Right lobe of liver (tissue), 6 donors: ENCODE results near the gene KCNQ4. TPM values are rescaled to one million over a fixed set of nuclear protein-coding genes. Genes with fewer than 3 reads are reported as not detected.

Experiments
- ATAC-seq, 4 donors: fragments of 200-7000 bp; cut with Tn5 transposase; one replicate each; pipeline ENCODE4 v1.9.1; 2020; ENCODE audit warnings: mild to moderate bottlenecking in 4 of 4, moderate library complexity in 4 of 4
- DNase-seq, 3 donors: peaks; one replicate each; pipeline ENCODE4 v3.0.0-alpha.2; 2020
- H3K27ac ChIP-seq, 3 donors: fragments of 200-600 bp; one replicate each; pipeline ENCODE4 v1.8.0; 2022
- H3K27me3 ChIP-seq, 2 donors: fragments of 200-600 bp; one replicate each; pipeline ENCODE4 v1.8.0; 2022
- H3K36me3 ChIP-seq, 4 donors: fragments of 200-600 bp; sonication (generic) in 1 of 4; one replicate each; pipeline versions ENCODE4 v1.5.1 to v1.8.0; 2017 to 2022; ENCODE audit warnings: control low read depth in 1 of 4
- H3K4me1 ChIP-seq, 4 donors: fragments of 200-600 bp; sonication (generic) in 1 of 4; one replicate each; pipeline versions ENCODE4 v1.5.1 to v1.8.0; 2017 to 2022; ENCODE audit warnings: control low read depth in 1 of 4
- H3K4me3 ChIP-seq, 3 donors: fragments of 200-600 bp; one replicate each; pipeline ENCODE4 v1.8.0; 2022
- H3K9me3 ChIP-seq, 4 donors: fragments of 200-600 bp; sonication (generic) in 1 of 4; one replicate each; pipeline versions ENCODE4 v1.5.1 to v1.8.0; 2017 to 2022; ENCODE audit warnings: control low read depth in 1 of 4
- POLR2A ChIP-seq: fragments of 450-650 bp; IDR thresholded peaks from one replicate; pipeline ENCODE4 v1.6.1; 2017; ENCODE audit warnings: antibody characterized with exemption, mild to moderate bottlenecking
- WGBS: methylation state at CpG from one replicate; pipeline ENCODE4 v1.1.6; 2018; ENCODE audit warnings: low coverage, low lambda C conversion rate; ENCODE audit not compliant: insufficient coverage; ENCODE audit errors: missing lambda C conversion rate; 5-methylcytosine and 5-hydroxymethylcytosine counted together
- intact Hi-C, 2 donors: fragments of 100-400 bp; cut with DNase I; formaldehyde crosslinking; loops; one replicate each; pipeline versions ENCODE4 v1.11.2 to v1.14.1; 2022
- total RNA-seq, 6 experiments: library from RNA; depleted of rRNA in 2 of 6; stranded (reverse); fragments of >200 nt in 2 of 6; fragmentation: NEBNext Ultra II Directional in 3 of 6; extraction: Animal tissue kit (Norgen Biotek cat#: 25700) in 3 of 6; gene quantifications; one replicate each; pipeline versions ENCODE4 v1.1.0 to v1.2.4, GENCODE V29; 2016 to 2023
- TF ChIP-seq, protein P1 (sequence below), 4 donors: fragments of 200-600 bp in 3 of 4; fragments of 450-650 bp in 1 of 4; IDR thresholded peaks; one replicate each; pipeline versions ENCODE4 v1.5.1 to v1.8.0; 2016 to 2022; ENCODE audit warnings: antibody characterized with exemption in 4 of 4, mild to moderate bottlenecking in 2 of 4
- donor health status: DM: no; HTN: yes; CAD: no.
- donor health status: DM: no; HTN: no; CAD: no.
- donor health status: DM: no; HTN: no; CAD: no.
- donor health status: DM: no; HTN: yes; CAD: no.
- donor health status: DM: no; HTN: yes; CAD: no.

KCNQ4 gene
- total RNA-seq, 6 experiments from 2014 or later = 0.12 to 0.23 (median 0.15) TPM

DNA sequence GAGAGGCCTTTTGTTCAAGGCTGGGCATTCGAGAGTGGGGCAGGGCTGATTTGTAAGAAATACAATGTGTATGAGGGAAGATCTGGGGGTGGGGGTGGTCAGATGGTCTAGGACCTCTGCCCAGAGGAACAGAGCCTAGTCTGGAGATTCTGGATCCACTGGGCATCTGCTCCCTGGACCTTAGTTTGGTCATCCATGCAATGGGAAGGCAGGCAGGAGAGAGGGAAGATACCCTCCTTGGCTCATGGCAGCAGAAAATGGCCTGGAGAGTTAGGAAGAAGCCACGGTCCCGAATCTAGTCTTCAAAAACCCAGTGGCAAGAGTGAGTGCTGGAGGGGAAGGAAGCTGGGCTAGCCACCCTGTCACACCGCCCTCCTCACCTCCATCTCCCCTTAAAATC is 39.8 kb downstream of the KCNQ4 start:
- peaks cover 0 to 14% (median 5%) of the 10 kb centered on the region in 4 donors for H3K4me1 ChIP-seq
- H3K4me3 ChIP-seq = no peak overlapping the region
- H3K27ac ChIP-seq = no peak overlapping the region
- no peak for TF ChIP-seq POLR2A
- TF ChIP-seq, protein P1, sequence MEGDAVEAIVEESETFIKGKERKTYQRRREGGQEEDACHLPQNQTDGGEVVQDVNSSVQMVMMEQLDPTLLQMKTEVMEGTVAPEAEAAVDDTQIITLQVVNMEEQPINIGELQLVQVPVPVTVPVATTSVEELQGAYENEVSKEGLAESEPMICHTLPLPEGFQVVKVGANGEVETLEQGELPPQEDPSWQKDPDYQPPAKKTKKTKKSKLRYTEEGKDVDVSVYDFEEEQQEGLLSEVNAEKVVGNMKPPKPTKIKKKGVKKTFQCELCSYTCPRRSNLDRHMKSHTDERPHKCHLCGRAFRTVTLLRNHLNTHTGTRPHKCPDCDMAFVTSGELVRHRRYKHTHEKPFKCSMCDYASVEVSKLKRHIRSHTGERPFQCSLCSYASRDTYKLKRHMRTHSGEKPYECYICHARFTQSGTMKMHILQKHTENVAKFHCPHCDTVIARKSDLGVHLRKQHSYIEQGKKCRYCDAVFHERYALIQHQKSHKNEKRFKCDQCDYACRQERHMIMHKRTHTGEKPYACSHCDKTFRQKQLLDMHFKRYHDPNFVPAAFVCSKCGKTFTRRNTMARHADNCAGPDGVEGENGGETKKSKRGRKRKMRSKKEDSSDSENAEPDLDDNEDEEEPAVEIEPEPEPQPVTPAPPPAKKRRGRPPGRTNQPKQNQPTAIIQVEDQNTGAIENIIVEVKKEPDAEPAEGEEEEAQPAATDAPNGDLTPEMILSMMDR (IDR thresholded peaks at IDR 0.05) = no peak
- 40% methylated on average over 1 of the region's 4 CpGs for WGBS
- intact Hi-C loops = no loop called here
- H3K27me3 ChIP-seq = no peaks in the 10 kb centered on the region
- no peaks in the 10 kb centered on the region for H3K9me3 ChIP-seq
- ATAC-seq (no peak), DNase-seq (no peak)
- H3K36me3 ChIP-seq = no peaks in the 10 kb centered on the region

DNA sequence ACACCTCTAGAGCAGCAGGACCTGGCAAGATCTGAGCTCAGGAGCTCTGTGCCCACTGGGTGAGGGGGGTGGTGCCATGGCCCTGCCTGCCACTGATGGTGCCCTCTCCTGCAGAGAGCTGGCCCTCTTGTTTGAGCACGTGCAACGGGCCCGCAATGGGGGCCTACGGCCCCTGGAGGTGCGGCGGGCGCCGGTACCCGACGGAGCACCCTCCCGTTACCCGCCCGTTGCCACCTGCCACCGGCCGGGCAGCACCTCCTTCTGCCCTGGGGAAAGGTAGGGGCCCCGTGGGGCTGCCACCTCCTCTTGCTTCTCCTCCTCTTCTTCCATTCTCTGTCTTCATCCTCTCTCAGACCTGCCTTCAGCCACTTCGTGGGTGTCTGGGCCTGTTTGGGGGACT is 40.4 kb downstream of the KCNQ4 start:
- ATAC-seq = no peak
- DNase-seq = no peak
- H3K9me3 ChIP-seq = no peaks in the 10 kb centered on the region
- H3K4me1 ChIP-seq = peaks cover 0 to 10% (median 5%) of the 10 kb centered on the region in 4 donors
- H3K27ac ChIP-seq = no peak overlapping the region
- no peak overlapping the region for H3K4me3 ChIP-seq
- TF ChIP-seq, protein P1 (IDR thresholded peaks at IDR 0.05) = no peak
- no peak for TF ChIP-seq POLR2A
- no peaks in the 10 kb centered on the region for H3K36me3 ChIP-seq
- intact Hi-C loops = no loop called here
- no peaks in the 10 kb centered on the region for H3K27me3 ChIP-seq
- WGBS = 40% methylated on average over 1 of the region's 17 CpGs

DNA sequence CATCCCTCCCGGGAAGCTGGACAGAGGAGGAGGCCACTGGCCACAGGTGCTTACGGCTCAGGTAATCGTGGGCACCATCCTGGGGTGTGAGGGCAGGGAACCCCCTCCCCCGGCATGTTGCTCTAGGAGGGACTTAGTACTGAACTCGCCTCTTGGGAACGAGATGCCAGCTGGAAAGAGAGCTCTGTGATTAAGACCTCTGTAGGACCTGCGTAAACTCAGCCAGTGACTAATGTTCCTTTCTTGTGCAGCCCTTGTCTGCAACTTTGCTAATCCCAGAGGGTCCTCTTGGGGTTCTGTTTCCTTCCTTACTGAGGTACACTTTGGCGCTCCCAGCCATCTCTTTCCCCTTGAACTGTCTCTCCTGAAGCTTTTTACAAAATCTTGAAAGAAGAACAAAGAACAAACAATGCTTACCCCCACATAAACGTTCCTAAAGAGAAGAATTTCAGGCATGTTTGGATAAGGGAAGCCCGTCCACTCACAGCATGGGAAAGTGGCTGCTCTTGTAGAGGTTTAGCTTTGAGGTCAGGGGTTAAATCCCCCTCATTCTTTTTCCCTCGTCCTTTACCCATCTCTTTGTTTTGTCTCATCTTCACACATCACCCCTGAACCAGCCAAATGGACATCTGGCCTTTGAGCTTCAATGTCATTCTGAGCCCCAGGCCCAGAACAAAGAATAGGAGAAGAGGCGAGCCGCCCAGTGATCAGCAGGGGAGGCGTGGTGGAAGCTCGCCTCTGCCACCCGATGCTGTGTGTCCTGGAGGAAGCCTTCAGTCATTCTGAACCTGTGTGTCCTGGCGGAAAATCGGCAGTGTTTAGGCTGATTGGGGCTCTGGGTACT is 41.2 kb downstream of the KCNQ4 start:
- intact Hi-C loops = no loop called here
- Histone ChIP-seq H3K4me3 (no peak overlapping the region), H3K27me3 (no peaks in the 10 kb centered on the region), H3K4me1 (peaks cover 0 to 8% (median 3%) of the 10 kb centered on the region in 4 donors), H3K27ac (no peak overlapping the region), H3K9me3 (no peaks in the 10 kb centered on the region), H3K36me3 (no peaks in the 10 kb centered on the region)
- DNase-seq (no peak), ATAC-seq (no peak)
- TF ChIP-seq, protein P1 (IDR thresholded peaks at IDR 0.05) = no peak
- no peak for TF ChIP-seq POLR2A
- WGBS = 69% methylated on average over 15 of the region's 18 CpGs

DNA sequence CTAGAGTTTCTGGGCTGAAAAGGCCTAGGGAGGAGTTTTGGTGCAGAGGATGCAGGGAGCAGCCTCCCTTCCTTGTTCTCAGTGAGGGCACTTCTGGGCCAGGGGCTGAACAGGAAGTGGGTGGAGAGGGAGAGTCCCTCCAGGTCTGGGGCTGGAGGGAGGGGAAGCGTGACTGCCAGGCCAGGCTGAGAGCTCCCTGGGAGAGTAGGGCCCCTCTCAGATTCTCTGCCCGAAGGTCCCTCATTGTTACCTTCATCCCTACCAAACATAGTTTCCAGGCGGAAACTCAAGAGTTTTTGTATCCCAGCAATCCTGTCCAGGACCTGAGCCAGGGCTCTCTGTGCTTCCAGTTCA is 41.8 kb downstream of the KCNQ4 start:
- WGBS = no CpG with 5 or more reads among the region's 3 CpGs
- Histone ChIP-seq H3K9me3 (no peaks in the 10 kb centered on the region), H3K27ac (no peak overlapping the region), H3K27me3 (no peaks in the 10 kb centered on the region), H3K4me1 (peaks cover 0 to 3% (median under 1%) of the 10 kb centered on the region in 4 donors), H3K36me3 (no peaks in the 10 kb centered on the region), H3K4me3 (no peak overlapping the region)
- intact Hi-C loops = no loop called here
- ATAC-seq = no peak
- no peak for DNase-seq
- no peak for TF ChIP-seq POLR2A
- TF ChIP-seq, protein P1 (IDR thresholded peaks at IDR 0.05) = no peak
